Measurements from ENCODE around the gene POLR3F. TPM values are rescaled to one million over a fixed set of nuclear protein-coding genes. Genes with fewer than 3 reads are reported as not detected.
"Not testable (repeated sequence)": the region's sequence is repeated elsewhere in the genome, so short reads cannot be mapped to it uniquely, and the experiment has no call there.

The POLR3F gene
- polyA plus RNA-seq, 3 donors: 17.3 to 20.6 (median 19.7) TPM

DNA sequence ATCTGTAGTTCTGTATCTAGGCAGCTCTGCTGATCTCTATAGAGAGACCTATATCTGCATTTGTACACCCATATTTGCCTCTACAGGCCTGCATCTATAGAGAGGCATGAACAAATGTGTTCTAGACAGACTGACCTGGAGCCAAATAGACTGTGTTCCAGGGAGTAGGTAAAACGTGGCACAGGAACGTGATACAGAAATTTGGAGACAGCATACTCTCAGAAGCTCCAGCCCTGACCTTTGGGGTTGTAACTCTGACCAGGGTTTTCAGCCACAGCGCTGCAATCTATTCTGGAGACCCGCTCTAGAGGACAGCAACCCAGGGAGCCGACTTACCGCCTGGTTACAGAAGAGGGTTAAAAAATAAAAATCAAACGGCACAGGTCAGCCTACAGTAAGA lies 28.9 kb downstream of the POLR3F start:
- peak in 1 of 11 donors; percentile 5 for DNase-seq (ENCODE audit: extremely low read depth in 1 of 11, low read depth in 9 of 11, low spot score in 4 of 11)

DNA sequence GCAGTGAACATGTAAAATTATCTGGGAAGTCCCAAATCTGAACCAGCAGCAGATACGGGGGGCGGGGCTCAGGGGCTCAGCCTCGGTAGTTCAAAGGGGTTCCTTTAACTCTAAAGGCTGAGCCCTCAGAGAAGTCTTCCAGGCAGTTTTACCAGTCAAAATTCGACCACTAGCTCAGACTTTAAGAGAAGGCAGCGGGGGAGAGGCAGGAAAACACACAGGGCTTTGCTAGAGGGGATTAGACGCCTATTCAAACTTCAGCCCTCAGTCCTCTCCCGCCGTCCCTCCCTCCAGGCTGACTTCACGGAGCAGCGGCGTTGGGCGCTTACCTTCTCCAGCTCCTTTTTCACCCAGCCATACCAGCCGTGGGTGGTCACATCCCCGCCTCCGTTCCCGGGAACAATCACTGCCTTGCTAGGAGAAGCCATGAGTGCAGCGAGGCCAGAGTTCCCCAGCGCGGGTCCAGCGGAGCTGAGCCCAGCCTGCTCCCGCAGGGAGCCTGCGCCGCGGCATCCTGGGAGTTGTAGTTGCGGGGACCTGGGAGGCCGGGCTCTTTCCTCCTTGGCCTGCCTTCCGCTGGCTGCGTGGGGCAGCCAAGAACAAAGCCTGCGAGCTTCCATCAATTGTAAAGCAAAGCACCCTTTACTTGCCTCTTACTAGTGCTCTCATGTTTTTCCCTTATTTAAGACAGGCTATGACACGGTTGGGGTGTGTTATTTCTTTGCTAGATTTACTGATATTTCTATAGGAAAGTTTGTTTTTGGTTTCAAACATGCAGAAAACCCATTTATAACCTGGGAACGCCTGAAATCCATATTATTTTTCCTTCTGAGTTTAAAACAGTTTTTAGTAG lies 29.8 kb downstream of the POLR3F start, which contains the start of gene RBBP9:
Gene RBBP9 (minus strand): TSS at position 486 of the 853 bp plus-strand sequence. CDS start 58 bp downstream, at position 428.
- peak; percentile 63 to 85 (median 77) for DNase-seq (ENCODE audit: extremely low read depth in 1 of 11, low read depth in 9 of 11, low spot score in 4 of 11)

DNA sequence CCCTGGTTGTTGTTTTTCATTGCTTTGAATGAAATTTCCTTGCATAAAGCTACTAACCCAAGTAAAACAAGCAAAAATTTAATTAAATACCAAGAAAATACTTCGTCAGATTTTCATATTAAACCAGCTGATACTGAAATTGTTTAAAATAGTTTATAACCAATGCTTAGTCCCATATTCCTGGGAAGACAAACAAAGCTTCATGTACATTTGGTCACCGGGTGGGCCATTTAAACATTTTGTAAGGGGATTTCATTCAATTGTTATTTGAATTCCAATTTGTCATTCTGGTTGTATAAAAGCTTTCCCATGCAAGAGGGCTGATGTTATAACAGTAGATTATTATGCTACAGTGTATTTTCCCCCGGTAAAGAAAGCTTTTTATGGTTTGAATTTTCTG lies 30.4 kb downstream of the POLR3F start:
- DNase-seq (ENCODE audit: extremely low read depth in 1 of 11, low read depth in 9 of 11, low spot score in 4 of 11): no peak

DNA sequence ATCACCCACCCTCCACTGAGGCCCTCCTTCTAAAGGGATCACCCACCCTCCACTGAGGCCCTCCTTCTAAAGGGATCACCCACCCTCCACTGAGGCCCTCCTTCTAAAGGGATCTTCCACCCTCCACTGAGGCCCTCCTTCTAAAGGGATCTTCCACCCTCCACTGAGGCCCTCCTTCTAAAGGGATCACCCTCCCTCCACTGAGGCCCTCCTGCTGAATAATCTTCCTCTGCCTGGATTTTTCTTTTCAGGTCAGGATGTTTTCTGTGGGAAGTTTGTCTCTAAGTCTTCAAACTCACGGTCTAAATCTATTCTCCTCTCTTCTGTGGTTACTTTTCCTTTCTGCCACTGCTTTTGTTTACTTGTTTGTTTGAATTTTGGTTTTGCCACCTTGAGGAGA lies 34.5 kb downstream of the POLR3F start:
- not testable (repeated sequence) for DNase-seq (ENCODE audit: extremely low read depth in 1 of 11, low read depth in 9 of 11, low spot score in 4 of 11)

DNA sequence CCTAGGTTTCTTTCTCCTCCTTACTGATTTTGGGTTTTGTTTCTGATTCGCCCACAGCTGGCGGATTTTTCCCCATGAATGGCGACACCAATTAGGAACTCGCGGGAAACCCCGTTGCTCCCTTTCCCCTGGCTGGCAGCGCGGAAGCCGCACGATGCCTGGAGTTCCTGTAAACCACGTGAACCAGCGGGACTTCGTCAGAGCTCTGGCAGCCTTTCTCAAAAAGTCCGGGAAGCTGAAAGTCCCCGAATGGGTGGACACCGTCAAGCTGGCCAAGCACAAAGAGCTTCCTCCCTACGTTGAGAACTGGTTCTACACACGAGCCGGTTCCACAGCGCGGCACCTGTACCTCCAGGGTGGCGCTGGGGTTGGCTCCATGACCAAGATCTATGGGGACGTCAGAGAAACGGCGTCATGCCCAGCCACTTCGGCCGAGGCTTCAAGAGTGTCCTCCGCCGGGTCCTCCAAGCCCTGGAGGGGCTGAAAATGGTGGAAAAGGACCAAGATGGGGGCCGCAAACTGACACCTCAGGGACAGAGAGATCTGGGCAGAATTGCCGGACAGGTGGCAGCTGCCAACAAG lies 37.4 kb downstream of the POLR3F start:
- DNase-seq (ENCODE audit: extremely low read depth in 1 of 11, low read depth in 9 of 11, low spot score in 4 of 11): no peak

DNA sequence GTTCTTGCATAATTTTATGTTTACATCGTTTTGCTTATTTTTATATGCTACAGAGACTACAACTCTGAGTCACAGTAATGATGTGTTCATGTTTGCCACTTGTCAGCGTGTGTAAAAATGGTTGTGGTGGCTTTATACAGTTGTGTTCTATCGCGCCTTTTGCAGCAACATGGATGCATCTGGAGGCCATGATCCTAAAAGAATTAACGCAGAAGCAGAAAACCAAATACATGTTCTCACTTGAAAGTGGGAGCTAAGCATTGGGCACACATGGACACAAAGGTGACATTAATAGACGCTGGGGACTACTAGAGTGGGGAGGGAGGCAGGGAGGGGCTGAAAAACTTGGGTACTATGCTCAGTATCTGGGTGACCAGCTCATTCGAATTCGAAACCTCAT lies 39.6 kb downstream of the POLR3F start:
- no peak for DNase-seq (ENCODE audit: extremely low read depth in 1 of 11, low read depth in 9 of 11, low spot score in 4 of 11)

DNA sequence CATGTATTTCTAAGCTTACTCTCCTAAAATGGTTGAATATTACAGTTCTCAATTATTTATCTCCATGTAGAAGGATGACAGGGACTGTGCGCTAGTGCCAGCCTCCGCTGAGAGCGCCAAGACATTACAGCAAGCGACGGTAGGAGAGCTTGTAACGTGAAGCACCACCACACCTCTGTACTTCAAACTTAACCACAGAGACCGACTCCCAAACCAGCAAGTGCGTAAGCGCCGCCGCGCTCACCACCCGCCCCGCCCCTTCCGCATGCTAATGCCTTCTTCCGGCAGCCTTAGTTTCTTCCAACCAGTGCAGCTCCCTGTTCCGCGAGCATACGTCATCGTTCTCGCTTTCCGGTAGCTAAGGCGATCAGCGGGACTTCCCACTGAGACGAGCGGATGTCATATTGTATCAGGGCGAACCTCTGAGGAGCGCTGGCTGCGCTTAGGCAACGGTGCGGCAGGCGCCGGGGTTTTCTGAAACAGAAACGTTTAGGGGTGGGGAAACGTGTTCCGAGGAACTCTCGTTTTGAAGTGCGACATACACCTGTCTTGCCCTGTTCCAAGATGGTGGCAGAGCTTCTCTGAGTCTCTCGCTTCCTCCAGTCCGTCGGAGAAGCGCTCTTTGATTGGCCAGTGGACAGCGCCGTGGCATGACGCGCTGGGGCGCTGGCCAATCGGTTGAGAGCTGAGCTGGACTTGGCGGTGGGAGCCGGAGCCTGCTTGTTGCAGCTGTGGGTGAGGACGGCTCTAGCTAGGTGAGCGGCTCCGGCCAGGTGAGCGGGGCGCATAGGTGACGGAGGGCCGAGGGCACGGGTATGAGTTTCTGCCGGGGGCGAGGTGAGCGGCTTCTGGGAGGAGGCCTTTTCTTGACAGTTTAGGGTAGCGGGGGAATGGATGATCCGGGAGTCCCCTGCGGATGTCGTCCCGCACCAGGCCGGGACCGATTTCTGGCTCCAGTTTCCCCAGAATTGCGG lies 40.3 kb downstream of the POLR3F start, which contains the start of gene SEC23B:
Gene SEC23B (plus strand): TSS at position 723 of the 974 bp plus-strand sequence. CDS start 2,896 bp downstream, outside the sequence.
- peak; percentile 91 to 97 (median 95) for DNase-seq (ENCODE audit: extremely low read depth in 1 of 11, low read depth in 9 of 11, low spot score in 4 of 11)

DNA sequence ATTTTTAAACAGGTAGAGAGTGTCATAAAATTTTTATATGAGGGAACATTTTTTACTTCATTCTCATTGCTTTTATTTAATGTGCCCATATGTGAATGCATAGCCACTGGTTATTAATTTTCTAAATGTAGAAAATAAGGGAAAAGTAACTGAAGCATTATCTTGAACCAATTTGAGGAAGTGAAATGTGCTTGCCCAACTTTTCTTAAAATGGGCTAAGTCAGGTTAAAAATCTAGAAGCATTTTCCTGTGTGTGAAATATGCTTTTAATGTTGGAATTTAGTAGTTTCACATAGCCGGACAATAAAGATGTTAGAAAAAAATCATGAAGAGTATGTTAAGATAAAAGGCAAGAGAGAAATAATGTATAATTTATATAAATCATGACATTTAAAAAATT lies 44.4 kb downstream of the POLR3F start:
- DNase-seq (ENCODE audit: extremely low read depth in 1 of 11, low read depth in 9 of 11, low spot score in 4 of 11): no peak

DNA sequence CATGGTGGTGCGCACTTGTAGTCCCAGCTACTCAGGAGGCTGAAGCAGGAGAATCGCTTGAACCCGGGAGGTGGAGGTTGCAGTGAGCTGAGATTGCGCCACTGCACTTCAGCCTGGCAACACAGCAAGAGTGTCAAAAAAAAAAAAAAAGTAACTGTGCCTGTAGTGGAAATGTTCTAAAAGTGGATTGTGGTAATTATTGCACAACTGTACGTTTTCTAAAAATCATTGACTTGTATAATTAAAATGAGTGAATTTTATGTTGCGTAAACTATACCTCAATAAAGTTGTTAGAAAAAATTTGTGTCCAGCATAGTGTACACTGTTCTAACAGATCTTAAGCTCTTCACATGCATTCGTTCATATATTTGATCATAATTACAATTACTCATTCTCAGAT lies 46.0 kb downstream of the POLR3F start:
- no peak for DNase-seq (ENCODE audit: extremely low read depth in 1 of 11, low read depth in 9 of 11, low spot score in 4 of 11)

DNA sequence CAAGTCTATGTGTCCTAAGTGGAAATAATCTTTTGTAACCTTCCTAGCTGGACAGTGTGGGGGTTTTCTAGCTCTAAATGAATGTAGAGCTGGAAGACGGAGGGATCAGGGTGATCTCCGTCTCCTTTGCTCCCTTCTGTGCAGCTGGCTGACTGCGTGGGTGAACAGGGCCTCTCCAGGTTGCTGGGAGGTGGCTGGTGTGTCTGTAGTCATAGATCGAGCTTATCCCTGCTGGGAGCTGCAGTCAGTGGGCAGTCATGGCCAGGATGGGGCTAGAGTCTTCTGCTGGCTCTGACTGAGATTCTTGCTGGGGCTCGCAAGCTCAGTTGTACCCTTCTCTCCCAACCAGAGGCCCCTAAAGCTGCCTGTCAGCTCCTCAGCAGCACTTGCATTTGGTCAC lies 46.9 kb downstream of the POLR3F start:
- no peak for DNase-seq (ENCODE audit: extremely low read depth in 1 of 11, low read depth in 9 of 11, low spot score in 4 of 11)

DNA sequence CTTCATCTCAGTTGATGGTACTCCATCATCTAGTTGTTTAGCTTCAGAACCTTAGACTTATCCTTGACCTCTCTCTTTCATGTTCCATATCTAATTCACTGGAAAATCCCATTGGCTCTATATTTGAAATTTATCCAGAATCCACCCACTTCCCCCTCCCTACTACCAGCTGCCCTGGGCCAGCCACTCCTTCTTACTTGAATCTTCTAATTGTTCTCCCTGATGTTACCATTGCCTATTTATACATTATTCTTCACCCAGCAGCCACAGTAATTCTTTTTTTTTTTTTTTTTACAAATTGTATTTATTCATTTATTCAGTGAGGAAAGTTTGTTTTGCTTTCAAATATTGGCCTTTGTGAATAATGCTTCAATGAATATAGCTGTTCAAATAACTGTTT lies 48.8 kb downstream of the POLR3F start:
- DNase-seq (ENCODE audit: extremely low read depth in 1 of 11, low read depth in 9 of 11, low spot score in 4 of 11): no peak

DNA sequence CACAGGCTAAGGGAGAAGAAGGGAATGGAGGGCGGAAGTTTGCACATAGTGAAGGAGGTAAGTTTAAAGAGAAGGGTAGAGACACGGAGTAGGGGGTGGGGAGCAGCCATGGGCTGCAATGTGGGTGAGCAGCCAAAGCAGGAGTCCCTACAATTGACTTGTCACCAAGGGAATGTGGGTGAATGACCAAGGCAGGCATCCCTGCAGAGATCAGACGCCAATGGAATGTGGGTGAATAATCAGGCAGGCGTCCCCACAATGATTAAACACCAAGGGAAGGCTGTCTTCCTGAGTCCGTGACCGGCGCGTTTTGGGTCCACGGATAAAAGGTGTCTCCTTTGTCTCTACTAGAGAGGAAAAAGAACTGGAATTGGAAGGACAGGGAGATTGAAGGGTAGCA lies 54.9 kb downstream of the POLR3F start:
- not testable (repeated sequence) for DNase-seq (ENCODE audit: extremely low read depth in 1 of 11, low read depth in 9 of 11, low spot score in 4 of 11)

DNA sequence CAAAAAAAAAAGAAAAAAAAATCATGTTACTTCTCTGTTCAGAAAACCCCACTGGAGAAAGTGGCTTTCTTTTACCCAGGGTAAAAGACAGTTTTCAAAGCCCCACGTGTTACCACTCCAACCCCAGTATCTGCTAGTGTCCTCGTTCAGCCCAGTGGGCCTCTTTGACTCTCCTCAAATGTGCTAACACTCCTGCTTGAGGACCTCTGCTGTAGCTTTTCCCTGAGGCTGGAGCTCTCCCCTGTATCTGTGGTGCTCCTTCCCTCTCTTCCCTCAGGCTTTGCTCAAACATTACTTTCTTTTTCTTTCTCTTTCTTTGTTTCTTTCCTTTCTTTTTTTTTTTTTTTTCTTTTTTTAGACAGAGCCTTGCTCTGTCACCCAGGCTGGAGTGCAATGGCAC lies 55.9 kb downstream of the POLR3F start:
- no peak for DNase-seq (ENCODE audit: extremely low read depth in 1 of 11, low read depth in 9 of 11, low spot score in 4 of 11)

DNA sequence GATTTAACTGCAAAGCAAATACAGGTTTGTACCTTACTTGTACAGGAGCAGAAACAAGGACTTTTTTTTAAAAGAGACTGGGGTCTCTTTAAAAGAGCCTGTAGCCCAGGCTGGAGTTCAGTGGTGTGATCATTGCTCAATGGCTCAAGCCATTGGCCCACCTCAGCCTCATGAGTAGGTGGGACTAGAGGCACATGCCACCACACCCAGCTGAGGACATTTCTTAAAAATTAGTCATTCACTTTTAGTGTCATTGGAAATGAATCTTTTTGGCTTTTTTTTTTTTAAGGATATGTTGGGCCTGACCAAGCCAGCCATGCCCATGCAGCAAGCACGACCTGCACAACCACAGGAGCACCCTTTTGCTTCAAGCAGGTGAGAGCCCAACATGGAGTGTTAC lies 57.5 kb downstream of the POLR3F start:
- no peak for DNase-seq (ENCODE audit: extremely low read depth in 1 of 11, low read depth in 9 of 11, low spot score in 4 of 11)

DNA sequence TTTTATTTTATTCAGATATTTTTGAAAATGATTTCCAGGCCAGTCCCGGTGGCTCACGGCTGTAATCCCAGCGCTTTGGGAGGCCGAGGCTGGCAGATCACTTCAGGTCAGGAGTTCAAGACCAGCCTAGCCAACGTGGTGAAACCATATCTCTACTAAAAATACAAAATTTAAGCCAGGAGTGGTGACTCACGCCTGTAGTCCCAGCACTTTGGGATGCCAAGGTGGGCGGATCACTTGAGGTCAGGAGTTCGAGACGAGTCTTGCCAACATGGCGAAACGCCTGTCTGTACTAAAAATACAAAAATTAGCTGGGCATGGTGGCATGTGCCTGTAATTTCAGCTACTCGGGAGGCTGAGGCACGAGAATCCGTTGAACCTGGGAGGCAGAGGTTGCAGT lies 59.6 kb downstream of the POLR3F start:
- DNase-seq (ENCODE audit: extremely low read depth in 1 of 11, low read depth in 9 of 11, low spot score in 4 of 11): not testable (repeated sequence)

DNA sequence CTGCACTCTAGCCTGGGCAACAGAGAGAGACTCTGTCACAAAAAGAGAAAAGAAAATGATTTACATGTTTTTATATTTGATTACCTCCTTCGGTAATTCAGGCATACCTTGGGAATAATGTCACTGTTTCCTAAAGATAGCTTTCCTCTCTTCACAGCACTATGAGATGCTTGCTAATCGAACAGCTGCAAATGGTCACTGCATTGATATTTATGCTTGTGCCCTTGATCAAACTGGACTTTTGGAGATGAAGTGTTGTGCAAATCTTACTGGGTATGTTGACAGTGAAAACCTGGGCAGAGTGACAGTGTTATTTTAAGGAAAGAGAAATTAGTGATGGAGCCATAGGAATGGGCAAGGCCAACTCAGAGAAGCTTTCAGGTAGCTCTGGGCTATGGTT lies 60.1 kb downstream of the POLR3F start:
- DNase-seq (ENCODE audit: extremely low read depth in 1 of 11, low read depth in 9 of 11, low spot score in 4 of 11): no peak

DNA sequence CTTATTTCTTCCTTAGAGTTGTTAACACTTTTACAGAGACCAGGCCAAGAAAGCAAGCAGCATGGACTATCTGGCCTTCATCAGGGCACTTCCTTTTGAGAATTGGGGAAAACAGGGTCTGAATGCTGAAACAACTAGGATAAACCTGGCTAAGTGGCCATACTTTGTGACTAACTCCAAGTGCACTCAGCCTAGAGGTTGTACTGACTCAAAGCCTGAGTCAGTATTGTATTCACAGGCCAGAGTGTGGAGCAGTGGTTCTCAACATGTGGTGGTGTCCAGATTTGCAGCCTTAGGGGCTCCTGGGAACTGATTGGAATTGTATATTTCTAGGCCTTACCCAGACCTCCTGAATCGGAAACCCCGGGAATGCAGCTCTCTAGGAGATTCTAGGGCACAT lies 60.6 kb downstream of the POLR3F start:
- no peak for DNase-seq (ENCODE audit: extremely low read depth in 1 of 11, low read depth in 9 of 11, low spot score in 4 of 11)

DNA sequence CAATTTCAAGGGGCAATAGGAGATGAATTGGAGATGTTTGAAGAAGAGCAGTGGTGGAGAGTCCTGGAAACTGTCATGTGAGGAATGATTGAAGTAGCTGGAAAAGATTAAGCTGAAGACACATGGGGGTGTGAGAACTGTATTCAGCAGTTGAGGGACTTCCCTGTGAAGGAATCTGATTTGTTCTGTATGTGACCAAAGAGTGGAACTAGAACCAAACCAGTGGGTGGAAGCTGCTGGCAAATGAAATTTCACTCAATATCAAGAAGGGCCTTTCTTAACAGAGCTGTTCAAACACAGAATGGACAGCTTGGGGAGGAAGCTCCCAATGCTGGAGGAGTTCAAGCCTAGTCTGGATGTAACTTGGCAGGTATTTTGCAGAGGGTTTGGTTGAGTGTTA lies 61.9 kb downstream of the POLR3F start:
- DNase-seq (ENCODE audit: extremely low read depth in 1 of 11, low read depth in 9 of 11, low spot score in 4 of 11): no peak

DNA sequence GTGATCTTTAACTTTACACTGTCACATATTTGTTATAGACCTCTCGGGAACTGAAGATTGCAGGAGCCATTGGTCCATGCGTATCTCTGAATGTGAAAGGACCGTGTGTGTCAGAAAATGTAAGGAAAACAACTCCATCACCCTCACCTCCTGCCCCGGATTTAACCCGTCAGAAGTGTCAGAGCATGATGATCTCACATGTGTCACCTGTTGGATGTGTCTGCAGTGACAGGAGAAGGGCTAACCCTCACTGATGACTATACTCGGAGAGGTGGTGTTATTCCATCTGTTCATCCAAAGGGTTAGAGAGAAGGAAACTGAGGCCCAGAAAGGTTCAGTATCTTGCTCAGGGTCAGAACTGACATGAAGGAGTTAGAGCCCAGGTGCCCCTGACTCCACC lies 65.4 kb downstream of the POLR3F start:
- no peak for DNase-seq (ENCODE audit: extremely low read depth in 1 of 11, low read depth in 9 of 11, low spot score in 4 of 11)
